HG03469 (cell line): ENCODE results near the gene DENND4C.
A peak's percentile ranks its signal among the peaks of the same experiment; 100 is the strongest.
"Not testable (repeated sequence)": the region's sequence is repeated elsewhere in the genome, so short reads cannot be mapped to it uniquely, and the experiment has no call there.

Experiments
- ATAC-seq: cut with Tn5 transposase; IDR thresholded peaks from one replicate; pipeline ENCODE4 v1.9.1; 2021; ENCODE audit warnings: mild to moderate bottlenecking, moderate library complexity, moderate number of reproducible peaks; ENCODE audit not compliant: unreplicated experiment

Gene DENND4C

GRCh38 chr9:19223724-19224123 is 6.8 kb upstream of the DENND4C start:
- ATAC-seq = no peak

DNA sequence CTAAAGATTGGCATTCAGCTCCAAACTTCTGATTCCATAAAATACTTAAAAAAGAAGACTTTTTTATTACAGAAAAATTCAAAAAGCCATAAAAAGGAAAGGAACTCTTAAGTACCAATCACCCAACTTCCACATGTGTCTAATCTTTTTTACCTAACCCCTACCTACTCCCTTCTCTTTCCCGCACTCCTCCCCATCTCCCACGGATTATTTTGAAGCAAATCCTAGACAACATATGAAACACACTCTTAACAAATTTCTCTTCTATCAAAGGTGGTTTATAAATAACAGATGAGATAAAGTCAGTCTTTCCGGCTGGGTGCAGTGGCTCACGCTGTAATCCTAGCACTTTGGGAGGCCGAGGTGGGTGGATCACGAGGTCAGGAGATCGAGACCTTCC is 5.9 kb upstream of the DENND4C start:
- no peak for ATAC-seq

DNA sequence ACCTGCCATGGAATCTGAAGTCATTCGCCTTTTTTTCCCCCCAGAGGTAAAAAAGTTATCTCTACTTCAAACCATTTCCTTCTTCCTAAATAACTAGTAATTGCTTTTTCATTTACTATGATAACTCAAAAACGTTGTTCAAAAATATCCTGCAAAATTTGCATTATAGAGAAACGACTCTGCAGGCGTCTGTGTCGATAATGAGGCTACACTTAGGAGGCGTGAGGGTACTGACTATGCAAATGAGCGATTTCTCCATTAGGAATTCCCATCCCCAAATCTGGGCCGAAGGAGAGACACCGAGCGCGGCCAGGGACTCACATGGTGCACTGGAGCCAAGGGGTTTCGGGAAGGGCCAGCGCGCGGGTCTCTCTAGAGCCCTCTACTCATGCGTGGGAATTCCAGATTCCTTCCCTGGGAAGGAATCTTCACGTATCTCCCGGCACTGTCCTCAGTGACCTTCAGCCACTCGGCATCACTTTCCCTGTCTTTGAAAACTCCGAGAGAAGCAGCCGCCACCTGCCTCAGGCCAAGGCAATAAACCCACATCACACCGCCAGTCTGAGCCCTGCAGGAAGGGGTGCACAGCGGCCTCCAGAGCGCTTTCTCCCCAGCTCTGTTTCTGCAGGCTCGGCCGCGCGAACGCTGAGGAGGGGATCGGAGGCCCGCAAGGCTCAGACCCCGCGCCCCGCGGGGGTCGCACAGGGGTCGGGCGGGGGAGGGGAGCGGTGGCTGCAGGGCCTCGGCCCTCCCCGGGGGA is 718 bp upstream of the DENND4C start:
- peak; percentile 32 for ATAC-seq

GRCh38 chr9:19231126-19231903 is 822 bp downstream of the DENND4C start:
- ATAC-seq = peak; percentile 0

GRCh38 chr9:19231904-19232822 is 1.7 kb downstream of the DENND4C start:
- ATAC-seq = no peak

DNA sequence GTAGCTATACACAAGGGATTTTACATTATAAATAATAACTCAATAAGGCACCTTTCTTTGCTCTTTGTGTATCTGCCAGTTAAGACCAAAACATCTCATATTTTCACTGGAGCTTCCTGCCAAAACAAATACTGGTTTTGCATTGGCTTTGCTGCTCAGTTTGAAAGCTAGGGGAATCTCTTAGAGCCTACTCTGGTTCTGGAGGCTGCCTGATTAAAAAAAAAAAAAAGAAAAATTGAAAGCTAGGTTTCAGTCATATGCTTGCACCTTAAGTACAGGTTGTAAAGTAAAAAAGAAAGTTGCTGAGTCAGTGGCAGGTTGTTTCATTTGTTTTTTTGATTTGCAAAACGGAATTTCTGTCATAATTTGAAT is 2.3 kb downstream of the DENND4C start:
- no peak for ATAC-seq

DNA sequence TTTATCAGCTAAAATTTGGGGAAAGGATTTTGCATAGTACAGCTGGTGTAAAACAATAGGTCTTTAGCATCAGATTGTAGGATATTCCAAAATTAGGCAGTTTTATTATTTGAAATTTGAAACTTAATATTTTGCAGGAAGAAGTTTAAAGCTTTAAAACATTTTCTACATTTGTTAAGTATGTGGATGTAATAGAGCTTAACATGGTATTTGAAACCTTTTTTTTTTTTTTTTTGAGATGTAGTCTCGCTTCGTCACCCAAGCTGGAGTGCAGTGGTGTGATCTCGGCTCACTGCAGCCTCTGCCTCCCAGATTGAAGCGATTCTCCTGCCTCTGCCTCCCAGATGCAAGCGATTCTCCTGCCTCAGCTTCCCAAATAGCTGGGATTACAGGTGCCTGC is 2.9 kb downstream of the DENND4C start:
- no peak for ATAC-seq

- no peak for ATAC-seq
Observed at GRCh38 chr9:19239955-19240354, 9.5 kb downstream of the DENND4C start.

- ATAC-seq = no peak
Observed at GRCh38 chr9:19241728-19242127, 11.2 kb downstream of the DENND4C start.

DNA sequence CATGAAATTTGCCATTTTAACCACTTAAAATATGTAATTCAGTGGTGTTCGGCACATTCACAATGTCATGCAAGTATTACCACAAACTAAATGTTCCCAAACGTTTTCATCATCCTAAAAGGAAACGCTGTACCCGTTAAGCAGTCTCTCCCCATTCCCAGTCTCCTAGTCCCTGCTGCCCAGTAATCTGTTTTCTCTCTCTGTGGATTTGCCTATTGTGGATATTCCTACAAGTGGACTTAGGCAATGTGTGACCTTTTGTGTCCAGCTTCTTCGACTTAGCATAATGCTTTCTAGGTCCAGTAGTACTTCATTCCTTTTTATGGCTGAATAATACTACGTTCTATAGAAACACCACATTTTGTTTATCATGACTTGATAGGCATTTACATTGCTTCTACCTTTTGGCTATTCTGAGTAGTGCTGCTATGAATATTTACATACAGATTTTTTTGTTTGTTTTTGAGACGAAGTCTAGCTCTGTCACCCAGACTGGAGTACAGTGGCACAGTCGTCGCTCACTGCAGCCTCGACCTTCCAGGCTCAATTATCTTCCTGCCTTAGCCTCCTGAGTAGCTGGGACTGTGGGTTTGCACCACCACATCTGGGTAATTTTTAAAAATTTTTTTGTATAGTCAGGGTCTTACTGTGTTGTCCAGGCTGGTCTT is 13.0 kb downstream of the DENND4C start:
- ATAC-seq = no peak

DNA sequence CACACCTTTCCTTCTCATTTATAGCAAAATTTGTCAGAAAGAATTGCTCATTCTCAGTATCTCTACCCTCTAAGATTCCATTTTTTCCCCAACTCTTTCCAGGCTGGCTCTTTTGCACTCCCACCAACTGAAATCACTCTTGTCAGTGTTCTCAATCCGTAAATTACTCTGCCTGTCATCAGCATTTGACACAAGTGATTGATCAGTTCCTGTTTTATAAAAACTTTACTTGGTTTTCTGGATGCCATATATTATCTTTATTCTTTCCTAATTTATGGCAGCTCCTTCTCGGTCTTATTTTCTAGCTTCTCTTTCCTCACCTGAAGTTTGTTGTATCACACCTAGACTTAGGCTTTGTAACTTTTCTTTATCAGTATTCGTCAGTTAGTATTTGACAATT is 16.4 kb downstream of the DENND4C start:
- ATAC-seq = no peak

GRCh38 chr9:19247420-19247819 is 16.9 kb downstream of the DENND4C start:
- no peak for ATAC-seq

DNA sequence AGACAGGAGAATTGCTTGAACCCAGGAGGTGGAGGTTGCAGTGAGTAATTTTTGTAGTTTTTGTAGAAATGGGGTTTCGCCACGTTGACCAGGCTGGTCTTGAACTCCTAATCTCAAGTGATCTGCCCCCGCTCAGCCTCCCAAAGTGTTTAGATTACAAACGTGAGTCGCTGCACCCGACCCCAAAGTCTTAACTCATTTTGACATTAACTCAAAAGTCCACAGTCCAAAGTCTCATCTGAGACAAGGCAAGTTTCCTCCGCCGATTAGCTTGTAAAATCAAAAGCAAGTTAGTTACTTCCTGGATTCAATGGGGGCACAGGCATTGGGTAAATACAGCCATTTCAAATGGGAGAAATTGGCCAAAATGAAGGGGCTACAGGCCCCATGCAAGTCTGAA is 19.9 kb downstream of the DENND4C start:
- not testable (repeated sequence) for ATAC-seq

- not testable (repeated sequence) for ATAC-seq
Observed at GRCh38 chr9:19251203-19251602, 20.7 kb downstream of the DENND4C start.

GRCh38 chr9:19251622-19252021 is 21.1 kb downstream of the DENND4C start:
- not testable (repeated sequence) for ATAC-seq

DNA sequence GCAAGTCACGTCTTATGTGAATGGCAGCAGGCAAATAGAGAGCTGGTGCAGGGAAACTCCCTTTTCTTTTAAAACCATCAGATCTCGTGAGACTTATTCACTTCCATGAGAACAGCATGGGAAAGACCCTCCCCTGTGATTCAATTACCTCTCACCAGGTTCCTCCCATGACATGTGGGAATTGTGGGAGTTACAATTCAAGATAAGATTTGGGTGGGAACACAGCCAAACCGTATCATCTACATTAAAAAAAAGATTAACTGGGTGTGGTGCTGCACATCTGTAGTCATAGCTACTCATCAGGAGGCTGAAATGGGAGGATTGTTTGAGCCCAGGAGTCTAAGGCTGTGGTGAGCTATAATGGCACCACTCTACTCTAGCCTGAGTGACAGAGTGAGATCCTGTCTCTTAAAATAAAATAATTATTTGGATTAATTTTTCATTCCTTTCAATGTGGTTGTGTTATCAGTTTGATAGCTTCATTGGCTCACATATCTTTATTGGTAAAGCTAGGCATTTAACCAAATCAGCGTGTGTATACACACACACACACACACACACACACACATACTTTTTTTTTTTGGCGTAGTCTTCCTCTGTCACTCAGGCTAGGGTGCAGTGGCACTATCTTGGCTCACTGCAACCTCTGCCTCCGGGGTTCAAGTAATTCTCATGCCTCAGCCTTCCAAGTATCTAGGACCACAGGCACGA is 21.8 kb downstream of the DENND4C start:
- ATAC-seq = no peak

DNA sequence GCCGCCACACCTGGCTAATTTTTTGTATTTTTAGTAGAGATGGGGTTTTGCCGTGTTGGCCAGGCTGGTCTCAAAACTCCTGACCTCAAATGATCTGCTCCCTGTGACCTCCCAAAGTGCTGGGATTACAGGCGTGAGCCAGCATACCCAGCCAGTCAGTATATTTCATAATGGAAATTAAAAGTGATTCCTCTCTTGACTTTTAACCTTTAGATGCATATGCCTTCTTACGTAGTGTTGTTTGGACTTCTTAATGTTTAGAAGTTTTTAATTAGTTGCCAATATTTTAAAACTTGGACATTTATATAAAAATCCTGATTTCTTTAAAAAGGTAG is 22.4 kb downstream of the DENND4C start:
- ATAC-seq = no peak

DNA sequence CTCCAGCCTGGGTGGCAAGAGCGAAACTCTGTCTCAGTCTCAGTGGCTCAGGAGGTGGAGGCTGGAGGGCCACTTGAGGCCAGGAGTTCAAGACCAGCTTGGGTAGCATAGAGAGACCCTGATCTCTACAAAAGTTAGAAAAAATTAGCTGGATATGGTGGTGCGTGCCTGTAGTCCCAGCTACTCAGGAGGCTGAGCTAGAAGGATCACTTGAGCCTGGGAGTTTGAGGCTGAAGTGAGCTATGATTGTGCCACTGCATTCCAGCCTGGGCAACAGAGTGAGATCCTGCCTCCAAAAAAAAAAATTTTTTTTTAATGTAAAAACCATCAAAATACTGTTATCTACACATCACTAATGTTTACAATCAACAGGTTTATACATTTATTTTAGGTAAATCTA is 24.6 kb downstream of the DENND4C start:
- ATAC-seq = no peak

DNA sequence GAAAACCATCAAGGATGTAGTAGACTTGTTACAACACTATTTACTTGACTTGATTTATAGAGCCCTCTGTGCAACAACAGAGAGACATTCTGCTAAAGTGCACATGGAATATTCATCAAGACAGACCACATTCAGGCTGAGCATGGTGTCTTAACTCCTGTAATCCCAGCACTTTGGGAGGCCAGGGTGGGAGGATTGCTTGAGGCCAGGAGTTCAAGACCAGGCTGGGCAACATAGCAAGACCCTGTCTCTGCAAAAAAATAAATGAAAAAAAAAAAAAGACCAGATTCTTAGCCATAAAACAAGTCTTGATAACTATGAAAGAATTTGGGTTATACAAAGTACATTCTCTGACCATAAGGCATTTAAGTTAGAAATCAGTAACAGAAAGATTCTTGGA is 25.3 kb downstream of the DENND4C start:
- ATAC-seq = no peak

DNA sequence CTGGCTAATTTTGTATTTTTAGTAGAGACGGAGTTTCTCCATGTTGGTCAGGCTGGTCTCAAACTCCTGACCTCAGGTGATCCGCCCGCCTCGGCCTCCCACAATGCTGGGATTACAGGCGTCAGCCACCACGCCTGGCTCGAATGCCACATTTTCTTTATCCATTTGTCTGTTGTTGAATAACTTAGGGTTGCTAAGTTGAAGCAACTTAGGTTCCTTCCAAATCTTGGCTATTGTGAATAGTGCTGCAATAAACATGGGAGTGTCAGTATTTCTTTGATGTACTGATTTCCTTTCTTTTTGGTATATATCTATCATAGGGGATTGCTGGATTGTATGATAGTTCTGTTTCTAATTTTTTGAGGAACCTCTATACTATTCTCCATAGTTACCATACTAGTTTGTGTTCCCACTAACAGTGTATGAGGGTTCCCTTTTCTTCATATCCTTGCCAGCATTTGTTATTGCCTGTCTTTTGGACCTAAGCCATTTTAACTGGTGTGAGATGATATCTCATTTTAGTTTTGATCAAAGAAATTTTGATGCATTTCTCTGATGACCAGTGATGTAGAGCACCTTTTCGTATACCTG is 29.3 kb downstream of the DENND4C start:
- ATAC-seq = not testable (repeated sequence)
